ENCODE data around the gene RAC2. TPM values are rescaled to one million over a fixed set of nuclear protein-coding genes. Genes with fewer than 3 reads are reported as not detected.

The RAC2 gene
- total and polyA plus RNA-seq, 9 of the 15 experiments (the other 6 are each of a cell fraction or from before 2014, with no cell fraction given) = 22.7 to 103 (median 43.3) TPM

DNA sequence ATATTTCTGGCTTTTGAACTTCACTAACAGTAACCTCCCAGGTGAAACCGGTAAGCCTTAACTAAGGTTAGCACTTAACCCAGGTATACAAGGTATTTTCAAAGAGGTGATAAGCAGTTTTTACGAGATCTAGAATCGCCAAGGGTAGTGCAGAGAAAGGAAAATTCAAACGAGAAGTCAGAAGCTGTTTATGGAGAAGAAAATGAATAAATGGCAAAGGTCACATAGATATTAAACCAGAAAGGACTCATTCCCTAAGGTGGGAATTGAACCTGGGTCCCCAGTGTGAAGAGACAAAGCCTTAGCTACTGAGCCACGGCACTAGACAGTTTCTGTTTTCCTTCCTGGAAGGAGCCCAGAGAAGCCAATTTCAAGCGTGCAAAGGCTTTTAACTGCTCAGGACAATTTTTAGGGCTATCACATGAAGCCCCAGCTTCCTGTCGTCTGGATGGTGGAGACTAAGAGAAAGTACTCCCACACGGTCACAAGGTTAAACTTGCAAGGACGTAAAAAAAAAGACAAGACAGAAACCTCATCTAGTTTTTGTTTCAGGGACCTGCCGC, 50.4 kb downstream of the RAC2 start (continued):
- TF ChIP-seq HDAC8 (tag; IDR thresholded peaks at IDR 0.05) = no peak
- TF ChIP-seq FUS (optimal IDR thresholded peaks at IDR 0.05; ENCODE audit: low read depth, low read length) = no peak
- peak; percentile 56; the same call in 1 of the 2 replicates for TF ChIP-seq BRD4 (IDR thresholded peaks at IDR 0.05)
- TF ChIP-seq ZNF197 (CRISPR knock-in tag; IDR thresholded peaks at IDR 0.05; ENCODE audit: low read depth) = no peak
- TF ChIP-seq, protein P1, sequence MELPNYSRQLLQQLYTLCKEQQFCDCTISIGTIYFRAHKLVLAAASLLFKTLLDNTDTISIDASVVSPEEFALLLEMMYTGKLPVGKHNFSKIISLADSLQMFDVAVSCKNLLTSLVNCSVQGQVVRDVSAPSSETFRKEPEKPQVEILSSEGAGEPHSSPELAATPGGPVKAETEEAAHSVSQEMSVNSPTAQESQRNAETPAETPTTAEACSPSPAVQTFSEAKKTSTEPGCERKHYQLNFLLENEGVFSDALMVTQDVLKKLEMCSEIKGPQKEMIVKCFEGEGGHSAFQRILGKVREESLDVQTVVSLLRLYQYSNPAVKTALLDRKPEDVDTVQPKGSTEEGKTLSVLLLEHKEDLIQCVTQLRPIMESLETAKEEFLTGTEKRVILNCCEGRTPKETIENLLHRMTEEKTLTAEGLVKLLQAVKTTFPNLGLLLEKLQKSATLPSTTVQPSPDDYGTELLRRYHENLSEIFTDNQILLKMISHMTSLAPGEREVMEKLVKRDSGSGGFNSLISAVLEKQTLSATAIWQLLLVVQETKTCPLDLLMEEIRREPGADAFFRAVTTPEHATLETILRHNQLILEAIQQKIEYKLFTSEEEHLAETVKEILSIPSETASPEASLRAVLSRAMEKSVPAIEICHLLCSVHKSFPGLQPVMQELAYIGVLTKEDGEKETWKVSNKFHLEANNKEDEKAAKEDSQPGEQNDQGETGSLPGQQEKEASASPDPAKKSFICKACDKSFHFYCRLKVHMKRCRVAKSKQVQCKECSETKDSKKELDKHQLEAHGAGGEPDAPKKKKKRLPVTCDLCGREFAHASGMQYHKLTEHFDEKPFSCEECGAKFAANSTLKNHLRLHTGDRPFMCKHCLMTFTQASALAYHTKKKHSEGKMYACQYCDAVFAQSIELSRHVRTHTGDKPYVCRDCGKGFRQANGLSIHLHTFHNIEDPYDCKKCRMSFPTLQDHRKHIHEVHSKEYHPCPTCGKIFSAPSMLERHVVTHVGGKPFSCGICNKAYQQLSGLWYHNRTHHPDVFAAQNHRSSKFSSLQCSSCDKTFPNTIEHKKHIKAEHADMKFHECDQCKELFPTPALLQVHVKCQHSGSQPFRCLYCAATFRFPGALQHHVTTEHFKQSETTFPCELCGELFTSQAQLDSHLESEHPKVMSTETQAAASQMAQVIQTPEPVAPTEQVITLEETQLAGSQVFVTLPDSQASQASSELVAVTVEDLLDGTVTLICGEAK (IDR thresholded peaks at IDR 0.05) = peak; percentile 72
- TF ChIP-seq, protein P1 (CRISPR knock-in tag; IDR thresholded peaks at IDR 0.05) = no peak
- no peak for TF ChIP-seq ZNF699 (CRISPR knock-in tag; IDR thresholded peaks at IDR 0.05; ENCODE audit: insufficient replicate concordance)
- no peak for TF ChIP-seq TBL1XR1 (IDR thresholded peaks at IDR 0.05; ENCODE audit: low read length in 2 of 2)
- peak; percentile 22; the same call in 1 of the 2 replicates for TF ChIP-seq NR2C1 (IDR thresholded peaks at IDR 0.05)
- TF ChIP-seq NR2C1 (tag; IDR thresholded peaks at IDR 0.05) = 0 out of 2 replicates have a peak, but pooled peaks have one; percentile 40
- no peak for TF ChIP-seq ZNF583 (CRISPR knock-in tag; IDR thresholded peaks at IDR 0.05)
- no peak for TF ChIP-seq MYBL2 (IDR thresholded peaks at IDR 0.05; ENCODE audit: low read depth)
- no peak for TF ChIP-seq MYBL2 (CRISPR knock-in tag; IDR thresholded peaks at IDR 0.05; ENCODE audit: borderline replicate concordance)
- no peak for TF ChIP-seq HNRNPLL (IDR thresholded peaks at IDR 0.05; ENCODE audit: low read depth, low read length, poor library complexity, severe bottlenecking)
- TF ChIP-seq, protein P2, sequence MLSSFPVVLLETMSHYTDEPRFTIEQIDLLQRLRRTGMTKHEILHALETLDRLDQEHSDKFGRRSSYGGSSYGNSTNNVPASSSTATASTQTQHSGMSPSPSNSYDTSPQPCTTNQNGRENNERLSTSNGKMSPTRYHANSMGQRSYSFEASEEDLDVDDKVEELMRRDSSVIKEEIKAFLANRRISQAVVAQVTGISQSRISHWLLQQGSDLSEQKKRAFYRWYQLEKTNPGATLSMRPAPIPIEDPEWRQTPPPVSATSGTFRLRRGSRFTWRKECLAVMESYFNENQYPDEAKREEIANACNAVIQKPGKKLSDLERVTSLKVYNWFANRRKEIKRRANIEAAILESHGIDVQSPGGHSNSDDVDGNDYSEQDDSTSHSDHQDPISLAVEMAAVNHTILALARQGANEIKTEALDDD (IDR thresholded peaks at IDR 0.05) = peak; percentile 90
- TF ChIP-seq, protein P3, sequence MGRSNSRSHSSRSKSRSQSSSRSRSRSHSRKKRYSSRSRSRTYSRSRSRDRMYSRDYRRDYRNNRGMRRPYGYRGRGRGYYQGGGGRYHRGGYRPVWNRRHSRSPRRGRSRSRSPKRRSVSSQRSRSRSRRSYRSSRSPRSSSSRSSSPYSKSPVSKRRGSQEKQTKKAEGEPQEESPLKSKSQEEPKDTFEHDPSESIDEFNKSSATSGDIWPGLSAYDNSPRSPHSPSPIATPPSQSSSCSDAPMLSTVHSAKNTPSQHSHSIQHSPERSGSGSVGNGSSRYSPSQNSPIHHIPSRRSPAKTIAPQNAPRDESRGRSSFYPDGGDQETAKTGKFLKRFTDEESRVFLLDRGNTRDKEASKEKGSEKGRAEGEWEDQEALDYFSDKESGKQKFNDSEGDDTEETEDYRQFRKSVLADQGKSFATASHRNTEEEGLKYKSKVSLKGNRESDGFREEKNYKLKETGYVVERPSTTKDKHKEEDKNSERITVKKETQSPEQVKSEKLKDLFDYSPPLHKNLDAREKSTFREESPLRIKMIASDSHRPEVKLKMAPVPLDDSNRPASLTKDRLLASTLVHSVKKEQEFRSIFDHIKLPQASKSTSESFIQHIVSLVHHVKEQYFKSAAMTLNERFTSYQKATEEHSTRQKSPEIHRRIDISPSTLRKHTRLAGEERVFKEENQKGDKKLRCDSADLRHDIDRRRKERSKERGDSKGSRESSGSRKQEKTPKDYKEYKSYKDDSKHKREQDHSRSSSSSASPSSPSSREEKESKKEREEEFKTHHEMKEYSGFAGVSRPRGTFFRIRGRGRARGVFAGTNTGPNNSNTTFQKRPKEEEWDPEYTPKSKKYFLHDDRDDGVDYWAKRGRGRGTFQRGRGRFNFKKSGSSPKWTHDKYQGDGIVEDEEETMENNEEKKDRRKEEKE (IDR thresholded peaks at IDR 0.05; ENCODE audit: borderline replicate concordance in 1 of 2, control insufficient read depth in 1 of 2, low read depth in 2 of 2, low read length in 1 of 2) = no peak

Data from K562 (cell line).